ENCODE results near the gene TCP1. TPM values are rescaled to one million over a fixed set of nuclear protein-coding genes. Genes with fewer than 3 reads are reported as not detected.

Gene TCP1
- total and polyA plus RNA-seq, 2 donors (not counting 3 experiments of a cell fraction or from before 2014, with no cell fraction given), result 168 to 302 TPM

DNA sequence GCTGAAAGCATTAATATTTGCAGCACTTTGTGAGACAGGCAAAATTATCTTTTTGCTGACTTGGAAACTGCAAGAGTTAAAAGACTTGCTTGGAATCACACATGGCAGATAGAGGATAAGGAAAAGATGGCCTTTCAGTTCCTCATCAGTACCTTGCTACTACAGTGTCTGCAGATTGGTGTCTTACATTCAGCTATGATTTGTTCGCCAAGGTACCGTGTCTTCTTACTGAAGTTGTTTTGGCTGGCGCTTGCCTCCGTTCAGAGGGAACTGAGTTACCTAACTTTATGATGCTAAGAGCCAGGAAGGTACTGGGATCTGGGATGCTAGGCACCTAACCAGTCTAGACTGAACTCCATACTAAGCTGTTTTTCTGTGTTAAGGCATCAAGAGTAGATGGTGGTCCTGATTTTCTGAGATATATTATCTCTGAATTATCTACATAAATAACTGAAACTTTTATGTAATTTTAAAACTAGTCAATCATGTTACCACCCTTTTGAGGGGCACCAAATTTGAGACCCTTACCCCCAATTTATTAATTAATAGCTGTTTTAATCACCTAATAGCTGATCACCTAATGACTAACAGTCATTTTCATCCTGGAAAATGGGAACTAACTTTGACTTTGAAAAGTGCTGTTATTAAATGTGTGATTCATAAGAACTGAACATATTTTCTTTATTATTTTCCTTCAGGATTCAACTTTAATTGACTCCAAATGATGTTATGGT is 59.6 kb downstream of the TCP1 start:
- Histone ChIP-seq H3K36me3 (ENCODE audit: control insufficient read depth in 2 of 2, extremely low read depth in 1 of 2, insufficient read depth in 2 of 2, low read length in 2 of 2) (peaks cover 0 to 2% of the 10 kb centered on the region in 2 experiments), H3K9ac (replicated peaks; ENCODE audit: extremely low read depth, insufficient read depth, low read length) (peak overlapping the region; percentile 98), H3K9me3 (replicated peaks; ENCODE audit: control insufficient read depth, insufficient read depth, low read length) (no peaks in the 10 kb centered on the region), H3K27ac (ENCODE audit: insufficient read depth, low read depth, low read length) (no peak overlapping the region), H4K20me1 (replicated peaks; ENCODE audit: control insufficient read depth, extremely low read depth, insufficient read depth, low read length) (peaks cover 24% of the 10 kb centered on the region), H3K4me2 (ENCODE audit: insufficient read depth, low read length) (peak overlapping the region; percentile 99), H3K4me3 (replicated peaks in 1 of 3; ENCODE audit: insufficient read depth in 1 of 3, low read depth in 1 of 3, low read length in 3 of 3) (peak overlapping the region in 1 of 3 experiments; percentile 100), H3K9me1 (replicated peaks; ENCODE audit: control insufficient read depth, extremely low read depth, insufficient read depth, low read length) (no peaks in the 10 kb centered on the region), H2AFZ (ENCODE audit: low read depth, low read length) (no peak overlapping the region), H3K79me2 (ENCODE audit: control insufficient read depth, insufficient read depth, low read length) (peaks cover 87% of the 10 kb centered on the region), H3K4me1 (ENCODE audit: control insufficient read depth, extremely low read depth, insufficient read depth, low read length) (peaks cover 21% of the 10 kb centered on the region), H3K27me3 (ENCODE audit: control insufficient read depth in 2 of 2, insufficient read depth in 2 of 2, low read length in 2 of 2) (no peaks in the 10 kb centered on the region)
- no TSS peak for BruUV-seq (replicated peaks)
- dilution Hi-C loops (cut with MboI; ENCODE audit: extremely low pct_ligation_motif_present, low sequenced_read_pairs) (no loop called here), intact Hi-C loops (cut with micrococcal nuclease) (no loop called here)
- FAIRE-seq, result no peak
- DNase-seq (ENCODE audit: low read depth, low spot score), result peak; percentile 20
- ChIA-PET POLR2A (no interaction called here), CTCF (interaction anchor here (0.8 to 2.1 kb wide), 3 partner anchors 9 to 560 kb away, joined by 3 to 4 read pairs (median 4); partner anchors contain the start of gene FNDC1)
- no peak for TF ChIP-seq POLR2AphosphoS5 (IDR thresholded peaks at IDR 0.05; ENCODE audit: insufficient read depth, low read depth, low read length)
- no peak for TF ChIP-seq EZH2 (IDR thresholded peaks at IDR 0.05; ENCODE audit: borderline replicate concordance, low read depth, low read length, severe bottlenecking)
- no peak for TF ChIP-seq MYC (IDR thresholded peaks at IDR 0.05; ENCODE audit: low read depth, low read length)
- TF ChIP-seq, protein P1, sequence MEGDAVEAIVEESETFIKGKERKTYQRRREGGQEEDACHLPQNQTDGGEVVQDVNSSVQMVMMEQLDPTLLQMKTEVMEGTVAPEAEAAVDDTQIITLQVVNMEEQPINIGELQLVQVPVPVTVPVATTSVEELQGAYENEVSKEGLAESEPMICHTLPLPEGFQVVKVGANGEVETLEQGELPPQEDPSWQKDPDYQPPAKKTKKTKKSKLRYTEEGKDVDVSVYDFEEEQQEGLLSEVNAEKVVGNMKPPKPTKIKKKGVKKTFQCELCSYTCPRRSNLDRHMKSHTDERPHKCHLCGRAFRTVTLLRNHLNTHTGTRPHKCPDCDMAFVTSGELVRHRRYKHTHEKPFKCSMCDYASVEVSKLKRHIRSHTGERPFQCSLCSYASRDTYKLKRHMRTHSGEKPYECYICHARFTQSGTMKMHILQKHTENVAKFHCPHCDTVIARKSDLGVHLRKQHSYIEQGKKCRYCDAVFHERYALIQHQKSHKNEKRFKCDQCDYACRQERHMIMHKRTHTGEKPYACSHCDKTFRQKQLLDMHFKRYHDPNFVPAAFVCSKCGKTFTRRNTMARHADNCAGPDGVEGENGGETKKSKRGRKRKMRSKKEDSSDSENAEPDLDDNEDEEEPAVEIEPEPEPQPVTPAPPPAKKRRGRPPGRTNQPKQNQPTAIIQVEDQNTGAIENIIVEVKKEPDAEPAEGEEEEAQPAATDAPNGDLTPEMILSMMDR (IDR thresholded peaks at IDR 0.05; ENCODE audit: extremely low read depth in 1 of 2, insufficient read depth in 1 of 2, low read depth in 1 of 2, low read length in 2 of 2), result no peak
- no peak for TF ChIP-seq GATA2 (IDR thresholded peaks at IDR 0.05; ENCODE audit: insufficient read depth, insufficient read length, low read depth, low read length)
- TF ChIP-seq POLR2A (IDR thresholded peaks at IDR 0.05; ENCODE audit: low read depth, low read length), result no peak
- TF ChIP-seq, protein P2, sequence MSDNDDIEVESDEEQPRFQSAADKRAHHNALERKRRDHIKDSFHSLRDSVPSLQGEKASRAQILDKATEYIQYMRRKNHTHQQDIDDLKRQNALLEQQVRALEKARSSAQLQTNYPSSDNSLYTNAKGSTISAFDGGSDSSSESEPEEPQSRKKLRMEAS (IDR thresholded peaks at IDR 0.05; ENCODE audit: insufficient read depth, insufficient read length), result no peak
- TF ChIP-seq FOS (IDR thresholded peaks at IDR 0.05; ENCODE audit: borderline replicate concordance, insufficient read depth, low read length), result no peak
- TF ChIP-seq JUN (IDR thresholded peaks at IDR 0.05; ENCODE audit: borderline replicate concordance, insufficient read depth, insufficient read length, low read depth), result no peak
